SH-SY5Y (cell line): Measurements from ENCODE around the gene UMPS.

ENCODE experiments used
- GATA2 ChIP-seq: IDR thresholded peaks from 2 replicates; pipeline ENCODE4 v1.6.1; 2011; ENCODE audit warnings: mild to moderate bottlenecking, low read depth, low read length
- GATA3 ChIP-seq: IDR thresholded peaks from 2 replicates; pipeline ENCODE4 v1.6.1; 2011; ENCODE audit warnings: low read depth, mild to moderate bottlenecking, low read length, moderate library complexity

DNA sequence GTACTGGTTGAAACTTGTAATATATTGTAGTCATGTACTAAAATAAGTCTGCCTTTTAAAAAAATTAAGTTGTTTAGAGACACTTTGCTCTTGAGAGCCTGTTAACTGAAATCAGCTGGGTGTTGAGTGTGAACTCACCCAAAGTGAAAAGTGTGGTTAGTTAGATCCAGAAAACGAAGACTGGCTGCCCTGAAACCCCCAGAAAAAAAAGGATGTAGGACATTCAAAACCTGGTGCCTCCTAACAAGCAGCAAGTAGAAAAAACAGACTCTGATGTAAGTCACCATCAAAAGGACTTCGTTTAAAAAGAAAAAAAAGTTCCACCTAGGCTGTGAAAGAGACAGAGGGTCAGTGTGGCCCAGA lies 40.8 kb downstream of the UMPS start:
- TF ChIP-seq GATA3 (no peak), GATA2 (no peak)
